Duodenal mucosa (tissue), 2 donors: ENCODE results near the gene PUM2.

Experiments
- H3K27ac ChIP-seq: one replicate; pipeline ENCODE4 v1.7.0; 2013; ENCODE audit warnings: low read depth, low read length
- H3K27me3 ChIP-seq, 2 donors: one replicate each; pipeline ENCODE4 v1.7.0; 2013; ENCODE audit warnings: low read length in 2 of 2, control low read depth in 1 of 2; ENCODE audit not compliant: insufficient read depth in 2 of 2, control insufficient read depth in 1 of 2
- H3K36me3 ChIP-seq, 2 donors: one replicate each; pipeline ENCODE4 v1.7.0; 2013; ENCODE audit warnings: low read length in 2 of 2, control low read depth in 1 of 2; ENCODE audit not compliant: insufficient read depth in 2 of 2, control insufficient read depth in 1 of 2
- H3K4me1 ChIP-seq, 2 donors: one replicate each; pipeline ENCODE4 v1.7.0; 2013; ENCODE audit warnings: low read length in 2 of 2, control low read depth in 1 of 2; ENCODE audit not compliant: insufficient read depth in 2 of 2, control insufficient read depth in 1 of 2
- H3K4me3 ChIP-seq, 2 donors: one replicate each; pipeline ENCODE4 v1.7.0; 2013; ENCODE audit warnings: low read length in 2 of 2, low read depth in 1 of 2
- H3K9ac ChIP-seq, 2 donors: one replicate each; pipeline ENCODE4 v1.7.0; 2013; ENCODE audit warnings: low read length in 2 of 2, low read depth in 1 of 2
- H3K9me3 ChIP-seq, 2 donors: one replicate each; pipeline ENCODE4 v1.7.0; 2013; ENCODE audit warnings: low read length in 2 of 2, control low read depth in 1 of 2; ENCODE audit not compliant: control insufficient read depth in 1 of 2

The PUM2 gene

DNA sequence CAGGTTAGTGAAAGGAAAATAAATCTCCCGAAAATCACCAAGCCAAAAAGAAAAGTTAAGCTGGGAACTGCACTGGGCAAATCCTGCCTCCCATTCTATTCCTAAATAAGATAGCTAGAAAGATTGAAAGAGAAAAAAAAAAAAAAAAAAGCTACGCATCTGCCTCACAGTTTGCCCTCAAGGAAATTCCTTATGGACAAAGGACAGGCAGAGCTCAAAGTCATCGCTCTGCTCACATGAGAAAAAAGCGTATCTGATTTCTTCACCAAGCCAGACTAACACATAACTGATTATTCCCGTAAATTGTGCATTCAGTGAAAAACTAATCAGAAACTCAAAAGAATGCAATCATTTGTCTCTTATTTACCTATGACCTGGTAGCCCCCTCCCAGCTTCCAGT, 50.0 kb downstream of the PUM2 start:
- Histone ChIP-seq H3K36me3 (peaks cover 0 to 66% of the 10 kb centered on the region in 2 donors), H3K4me1 (no peaks in the 10 kb centered on the region), H3K27ac (no peak overlapping the region), H3K9me3 (no peaks in the 10 kb centered on the region), H3K4me3 (no peak overlapping the region), H3K9ac (no peak overlapping the region), H3K27me3 (no peaks in the 10 kb centered on the region)

- Histone ChIP-seq H3K4me1 (no peaks in the 10 kb centered on the region), H3K27me3 (no peaks in the 10 kb centered on the region), H3K9ac (no peak overlapping the region), H3K4me3 (no peak overlapping the region), H3K36me3 (peaks cover 4 to 65% of the 10 kb centered on the region in 2 donors), H3K27ac (no peak overlapping the region), H3K9me3 (no peaks in the 10 kb centered on the region)
Observed at GRCh38 chr2:20299113-20299512, 51.5 kb downstream of the PUM2 start.

DNA sequence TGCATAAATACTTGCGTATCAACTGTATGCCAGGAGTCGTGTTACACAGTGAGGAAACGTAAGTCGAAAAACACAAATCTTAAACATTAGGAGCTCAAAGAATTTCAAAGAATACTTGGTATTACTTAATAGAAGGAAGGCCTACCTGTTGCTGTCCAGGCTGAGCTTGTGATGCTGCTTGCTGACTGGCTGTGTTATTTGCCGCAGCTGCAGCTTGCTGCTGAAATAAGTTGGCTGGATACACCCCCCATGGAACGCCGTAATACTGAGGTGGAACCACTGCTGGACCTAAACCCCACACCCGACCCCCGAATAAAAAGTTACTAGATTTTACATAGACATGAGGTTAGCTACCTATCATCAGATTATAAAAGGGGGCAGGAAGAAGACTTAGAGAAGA, 56.4 kb downstream of the PUM2 start:
- no peaks in the 10 kb centered on the region for H3K27me3 ChIP-seq
- H3K4me3 ChIP-seq: no peak overlapping the region
- H3K4me1 ChIP-seq: peaks cover 0 to under 1% of the 10 kb centered on the region in 2 donors
- H3K9ac ChIP-seq: no peak overlapping the region
- peaks cover 6 to 55% of the 10 kb centered on the region in 2 donors for H3K36me3 ChIP-seq
- no peak overlapping the region for H3K27ac ChIP-seq
- no peaks in the 10 kb centered on the region for H3K9me3 ChIP-seq

- no peaks in the 10 kb centered on the region for H3K27me3 ChIP-seq
Observed at GRCh38 chr2:20292984-20293383, 57.7 kb downstream of the PUM2 start.

GRCh38 chr2:20291846-20292408, 58.7 kb downstream of the PUM2 start:
- Histone ChIP-seq H3K36me3 (peaks cover 17 to 61% of the 10 kb centered on the region in 2 donors), H3K27ac (no peak overlapping the region), H3K9me3 (no peaks in the 10 kb centered on the region), H3K27me3 (no peaks in the 10 kb centered on the region), H3K4me1 (peaks cover 0 to 4% of the 10 kb centered on the region in 2 donors), H3K9ac (no peak overlapping the region), H3K4me3 (no peak overlapping the region)

More at GRCh38 chr2:20292984-20293383, 57.7 kb downstream of the PUM2 start:
- no peaks in the 10 kb centered on the region for H3K9me3 ChIP-seq
- H3K36me3 ChIP-seq: peaks cover 7 to 59% of the 10 kb centered on the region in 2 donors
- H3K9ac ChIP-seq: no peak overlapping the region
- no peak overlapping the region for H3K27ac ChIP-seq
- peaks cover 0 to 4% of the 10 kb centered on the region in 2 donors for H3K4me1 ChIP-seq
- H3K4me3 ChIP-seq: no peak overlapping the region

DNA sequence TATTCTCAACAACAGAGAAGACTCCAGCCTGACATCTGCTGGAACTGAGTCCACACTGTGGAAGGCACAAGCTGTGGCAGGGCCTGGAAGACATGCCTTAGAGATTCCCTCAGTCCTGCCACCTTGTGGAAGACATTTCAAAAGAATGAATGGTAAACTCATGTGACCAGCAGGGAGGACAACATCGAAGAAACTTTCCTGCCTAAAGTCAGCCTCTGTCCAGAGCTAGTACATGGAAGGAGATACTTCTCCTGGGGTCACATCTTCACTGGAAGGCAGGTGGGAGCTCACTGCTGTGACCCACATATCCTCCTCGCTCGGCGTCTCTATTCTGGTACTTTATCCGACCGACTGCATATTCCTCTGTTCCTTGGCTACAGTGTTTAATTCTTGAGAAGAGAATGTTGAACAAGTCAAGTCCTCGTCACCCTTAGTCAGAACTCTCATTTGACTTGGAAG, 59.5 kb downstream of the PUM2 start:
- no peak overlapping the region for H3K4me3 ChIP-seq
- no peak overlapping the region for H3K27ac ChIP-seq
- H3K4me1 ChIP-seq: peaks cover 0 to 4% of the 10 kb centered on the region in 2 donors
- H3K36me3 ChIP-seq: peaks cover 17 to 57% of the 10 kb centered on the region in 2 donors
- no peak overlapping the region for H3K9ac ChIP-seq
- no peaks in the 10 kb centered on the region for H3K27me3 ChIP-seq
- no peaks in the 10 kb centered on the region for H3K9me3 ChIP-seq

DNA sequence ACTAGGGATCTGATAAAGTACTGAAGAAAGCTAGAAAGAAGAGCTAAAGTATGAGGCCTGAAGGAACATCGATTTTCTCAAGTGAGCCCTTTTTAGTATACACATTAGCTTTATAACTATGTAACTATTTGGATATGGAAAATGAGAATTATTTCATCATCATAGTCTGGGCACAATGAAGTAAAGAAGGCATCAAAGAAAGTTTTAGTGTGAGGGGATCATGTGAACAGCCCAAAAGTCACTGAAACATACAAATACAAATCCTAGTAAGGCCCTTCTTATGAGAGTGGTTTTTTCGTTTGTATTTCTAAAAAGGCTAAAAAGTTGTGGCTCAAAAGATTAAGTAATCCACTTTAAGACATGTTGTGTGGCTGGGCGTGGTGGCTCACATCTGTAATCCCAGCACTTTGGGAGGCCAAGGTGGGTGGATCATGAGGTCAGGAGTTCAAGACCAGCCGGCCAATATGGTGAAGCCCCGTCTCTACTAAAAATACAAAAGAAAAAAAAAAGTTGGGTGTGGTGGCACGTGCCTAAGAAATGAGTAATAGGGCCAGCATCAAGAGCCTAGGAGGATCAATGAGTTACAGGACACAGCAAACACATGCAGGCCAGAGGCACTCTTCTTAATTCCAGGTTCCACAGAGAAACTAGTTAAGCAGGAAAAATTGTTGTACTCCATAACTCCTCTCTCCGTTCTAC, 61.9 kb downstream of the PUM2 start:
- Histone ChIP-seq H3K4me3 (no peak overlapping the region), H3K27ac (no peak overlapping the region), H3K27me3 (no peaks in the 10 kb centered on the region), H3K9ac (no peak overlapping the region), H3K9me3 (no peaks in the 10 kb centered on the region), H3K36me3 (peaks cover 11 to 55% of the 10 kb centered on the region in 2 donors), H3K4me1 (peaks cover 0 to 4% of the 10 kb centered on the region in 2 donors)

GRCh38 chr2:20282916-20283592, 67.6 kb downstream of the PUM2 start:
- H3K36me3 ChIP-seq: peaks cover 16 to 57% of the 10 kb centered on the region in 2 donors
- no peak overlapping the region for H3K9ac ChIP-seq
- no peak overlapping the region for H3K27ac ChIP-seq
- no peaks in the 10 kb centered on the region for H3K27me3 ChIP-seq
- H3K4me3 ChIP-seq: no peak overlapping the region
- peaks cover 0 to 4% of the 10 kb centered on the region in 2 donors for H3K4me1 ChIP-seq
- no peaks in the 10 kb centered on the region for H3K9me3 ChIP-seq

- Histone ChIP-seq H3K27ac (no peak overlapping the region), H3K4me1 (peaks cover 0 to 4% of the 10 kb centered on the region in 2 donors), H3K36me3 (peaks cover 6 to 54% of the 10 kb centered on the region in 2 donors), H3K9ac (no peak overlapping the region), H3K9me3 (no peaks in the 10 kb centered on the region), H3K4me3 (no peak overlapping the region), H3K27me3 (no peaks in the 10 kb centered on the region)
Observed at GRCh38 chr2:20281876-20282275, 68.8 kb downstream of the PUM2 start.

DNA sequence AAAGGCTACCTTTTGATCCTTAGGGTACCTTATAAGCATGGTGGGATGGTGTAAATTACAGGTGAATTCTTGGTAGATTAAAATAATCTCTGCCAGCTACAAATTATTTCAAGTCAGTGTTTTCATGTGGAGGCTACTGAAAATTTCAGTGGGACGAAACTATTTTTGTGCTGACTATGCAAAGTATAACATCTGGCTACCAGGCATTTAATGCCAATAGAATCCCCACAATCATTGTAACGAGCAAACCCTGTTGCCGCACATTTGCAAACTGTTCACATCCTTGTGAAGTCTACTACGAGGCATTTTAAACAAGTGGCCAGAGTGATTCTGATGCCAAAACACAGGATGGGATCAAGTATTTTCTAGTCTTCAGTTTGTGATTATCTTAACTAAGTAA, 77.6 kb downstream of the PUM2 start:
- Histone ChIP-seq H3K9me3 (no peaks in the 10 kb centered on the region), H3K27me3 (no peaks in the 10 kb centered on the region), H3K36me3 (peaks cover 3 to 6% of the 10 kb centered on the region in 2 donors), H3K4me1 (no peaks in the 10 kb centered on the region), H3K27ac (no peak overlapping the region), H3K4me3 (no peak overlapping the region), H3K9ac (no peak overlapping the region)
